ENCODE measurements around the gene NRSN2. TPM values are rescaled to one million over a fixed set of nuclear protein-coding genes. Genes with fewer than 3 reads are reported as not detected.

The NRSN2 gene
- total and polyA plus RNA-seq, 2 experiments from 2014 or later, result 111 to 170 TPM

DNA sequence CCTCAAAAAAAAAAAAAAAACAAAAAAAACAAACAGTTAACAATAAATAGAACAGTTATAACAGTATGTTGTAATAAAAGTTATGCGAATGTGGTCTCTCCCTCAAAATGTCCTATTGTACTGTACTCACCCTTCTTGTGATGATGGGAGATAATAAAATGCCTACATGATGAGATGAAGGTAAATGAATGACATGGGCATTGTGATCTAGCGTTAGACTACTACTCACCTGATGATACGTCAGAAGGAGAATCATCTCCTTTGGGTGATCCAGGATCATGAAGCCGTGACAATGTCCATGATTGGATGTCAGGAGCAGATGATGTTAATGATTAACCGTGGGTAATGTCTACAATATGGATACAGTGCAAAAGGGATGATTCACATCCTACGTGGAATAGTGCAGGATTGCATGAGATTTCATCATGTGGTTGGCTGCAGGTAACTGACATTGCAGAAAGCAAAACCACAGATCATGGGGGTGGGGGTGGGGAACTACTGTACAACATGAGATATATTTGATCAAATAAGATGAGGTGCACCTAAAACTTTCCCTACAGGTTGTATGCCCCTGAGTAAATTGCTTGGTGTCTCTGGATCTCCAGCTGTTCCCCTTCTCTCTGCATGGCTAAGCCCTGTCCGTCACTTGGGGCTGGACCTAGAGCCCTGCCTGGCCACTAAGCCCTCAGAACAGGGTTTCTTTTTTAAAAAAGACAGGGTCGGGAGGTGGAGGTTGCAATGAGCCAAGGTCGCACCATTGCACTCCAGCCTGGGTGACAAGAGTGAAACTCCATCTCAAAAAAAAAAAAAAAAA, 55.0 kb downstream of the NRSN2 start:
- no peaks in the 10 kb centered on the region for H3K36me3 ChIP-seq
- no peak for TF ChIP-seq CTCF (IDR thresholded peaks at IDR 0.05; ENCODE audit: low read depth, low read length)
- H3K27me3 ChIP-seq, result no peaks in the 10 kb centered on the region
- DNase-seq (ENCODE audit: low read depth in 1 of 2, low spot score in 1 of 2), result peak in 1 of 2 donors; percentile 51
- H3K4me1 ChIP-seq (ENCODE audit: low read depth), result no peaks in the 10 kb centered on the region
- H3K27ac ChIP-seq, result no peak overlapping the region
- H3K9me3 ChIP-seq (ENCODE audit: low read depth), result no peaks in the 10 kb centered on the region
- no peak overlapping the region for H3K4me3 ChIP-seq

DNA sequence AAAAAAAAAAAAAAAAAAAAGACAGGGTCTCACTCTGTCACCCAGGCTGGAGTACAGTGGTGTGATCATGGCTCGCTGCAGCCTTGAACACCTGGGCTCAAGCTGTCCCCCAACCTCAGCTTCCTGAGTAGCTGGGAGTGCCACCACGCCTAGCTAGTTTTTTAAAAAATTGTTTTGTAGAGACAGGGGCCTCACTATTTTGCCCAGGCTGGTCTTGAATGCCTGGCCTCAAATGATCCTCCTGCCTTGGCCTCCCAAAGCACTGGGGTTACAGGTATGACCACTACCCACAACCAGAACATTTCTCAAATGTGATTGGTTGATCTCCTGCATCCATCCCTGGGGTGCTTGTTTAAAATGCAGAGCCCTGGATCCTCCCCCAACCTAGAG, 55.6 kb downstream of the NRSN2 start:
- TF ChIP-seq CTCF (IDR thresholded peaks at IDR 0.05; ENCODE audit: low read depth, low read length), result no peak
- no peaks in the 10 kb centered on the region for H3K36me3 ChIP-seq
- H3K27me3 ChIP-seq, result no peaks in the 10 kb centered on the region
- DNase-seq (ENCODE audit: low read depth in 1 of 2, low spot score in 1 of 2), result no peak
- no peak overlapping the region for H3K27ac ChIP-seq
- H3K4me1 ChIP-seq (ENCODE audit: low read depth), result no peaks in the 10 kb centered on the region
- no peaks in the 10 kb centered on the region for H3K9me3 ChIP-seq (ENCODE audit: low read depth)
- no peak overlapping the region for H3K4me3 ChIP-seq

DNA sequence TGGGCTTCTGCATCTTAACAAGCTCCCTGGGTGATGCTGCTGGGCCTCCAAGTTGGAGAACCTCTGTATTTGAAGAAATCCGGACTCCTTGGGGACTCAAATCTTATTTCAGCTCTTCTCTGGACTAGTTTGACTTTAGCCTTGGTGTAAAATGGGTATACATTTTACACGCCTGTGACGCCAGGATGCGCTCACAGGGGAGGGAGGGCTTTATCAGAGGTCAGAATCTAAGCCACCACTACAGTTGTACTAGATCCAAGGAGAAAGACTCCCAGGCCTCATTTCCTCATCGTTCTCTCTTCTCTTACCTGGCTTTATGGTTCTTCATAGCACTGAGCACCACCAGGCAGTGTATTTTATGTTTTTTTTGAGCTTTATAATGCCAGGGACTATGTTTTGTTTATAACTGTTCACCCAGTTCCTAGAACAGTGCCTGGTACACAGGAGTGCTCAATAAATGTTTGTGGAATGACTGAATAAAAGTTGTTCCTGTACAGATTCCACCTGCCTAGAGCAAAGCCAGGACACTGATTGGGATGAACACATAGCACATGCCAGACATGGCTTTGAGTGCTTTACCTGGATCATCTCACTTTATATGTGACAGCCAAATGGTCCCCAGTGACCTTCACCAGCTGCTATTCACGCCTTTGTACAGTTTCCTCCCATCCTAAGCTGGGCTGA, 56.1 kb downstream of the NRSN2 start:
- no peaks in the 10 kb centered on the region for H3K9me3 ChIP-seq (ENCODE audit: low read depth)
- H3K27ac ChIP-seq, result no peak overlapping the region
- no peak for DNase-seq (ENCODE audit: low read depth in 1 of 2, low spot score in 1 of 2)
- no peak overlapping the region for H3K4me3 ChIP-seq
- TF ChIP-seq CTCF (IDR thresholded peaks at IDR 0.05; ENCODE audit: low read depth, low read length), result no peak
- H3K36me3 ChIP-seq, result no peaks in the 10 kb centered on the region
- H3K27me3 ChIP-seq, result no peaks in the 10 kb centered on the region
- no peaks in the 10 kb centered on the region for H3K4me1 ChIP-seq (ENCODE audit: low read depth)

GRCh38 chr20:403582-403957, 56.7 kb downstream of the NRSN2 start:
- no peak for TF ChIP-seq CTCF (IDR thresholded peaks at IDR 0.05; ENCODE audit: low read depth, low read length)
- Histone ChIP-seq H3K4me3 (no peak overlapping the region), H3K27ac (no peak overlapping the region), H3K9me3 (ENCODE audit: low read depth) (no peaks in the 10 kb centered on the region), H3K4me1 (ENCODE audit: low read depth) (no peaks in the 10 kb centered on the region), H3K36me3 (no peaks in the 10 kb centered on the region), H3K27me3 (no peaks in the 10 kb centered on the region)
- DNase-seq (ENCODE audit: low read depth in 1 of 2, low spot score in 1 of 2), result no peak

DNA sequence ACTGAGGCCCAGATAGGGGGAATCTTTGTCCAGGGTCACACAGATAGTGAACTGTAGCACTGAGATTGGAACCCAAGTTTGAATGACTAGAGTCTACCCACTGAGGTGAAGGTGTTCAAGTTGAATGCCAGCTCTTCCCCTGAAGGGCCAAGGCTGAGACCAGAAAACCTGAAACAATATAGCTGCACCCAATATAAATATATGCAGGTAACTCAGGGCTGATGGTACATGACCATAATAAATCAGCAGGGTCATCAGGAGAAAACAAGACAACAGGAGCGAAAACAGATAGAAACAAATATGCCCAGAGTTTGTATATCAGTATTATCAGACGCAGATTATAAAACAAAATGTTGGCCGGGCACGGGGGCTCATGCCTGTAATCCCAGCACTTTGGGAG, 57.2 kb downstream of the NRSN2 start:
- no peak for DNase-seq (ENCODE audit: low read depth in 1 of 2, low spot score in 1 of 2)
- H3K9me3 ChIP-seq (ENCODE audit: low read depth), result no peaks in the 10 kb centered on the region
- H3K27me3 ChIP-seq, result no peaks in the 10 kb centered on the region
- H3K4me3 ChIP-seq, result no peak overlapping the region
- H3K4me1 ChIP-seq (ENCODE audit: low read depth), result peaks cover 1% of the 10 kb centered on the region
- TF ChIP-seq CTCF (IDR thresholded peaks at IDR 0.05; ENCODE audit: low read depth, low read length), result no peak
- H3K27ac ChIP-seq, result no peak overlapping the region
- H3K36me3 ChIP-seq, result no peaks in the 10 kb centered on the region

Other genes with a start within 250 kb of the NRSN2 start
- gene DEFB126, start 204.5 kb upstream of the NRSN2 start, total RNA-seq, result not detected in 2 replicates
- gene DEFB126, start 204.5 kb upstream of the NRSN2 start, polyA plus RNA-seq, result not detected in 2 replicates
- not detected in 2 replicates for gene DEFB127, start 189.7 kb upstream of the NRSN2 start, total RNA-seq
- not detected in 2 replicates for gene DEFB127, start 189.7 kb upstream of the NRSN2 start, polyA plus RNA-seq
- not detected in 2 replicates for gene DEFB128, start 157.4 kb upstream of the NRSN2 start, total RNA-seq
- gene DEFB128, start 157.4 kb upstream of the NRSN2 start, polyA plus RNA-seq, result not detected in 2 replicates
- gene DEFB129, start 119.9 kb upstream of the NRSN2 start, total RNA-seq, result not detected in 2 replicates
- gene DEFB129, start 119.9 kb upstream of the NRSN2 start, polyA plus RNA-seq, result not detected in 2 replicates
- not detected in 2 replicates for gene DEFB132, start 89.4 kb upstream of the NRSN2 start, total RNA-seq
- gene DEFB132, start 89.4 kb upstream of the NRSN2 start, polyA plus RNA-seq, result not detected in 2 replicates
- 6.2 and 9.3 TPM in 2 replicates for gene C20orf96, start 56.4 kb upstream of the NRSN2 start, total RNA-seq
- gene C20orf96, start 56.4 kb upstream of the NRSN2 start, polyA plus RNA-seq, result 31.9 and 41.9 TPM in 2 replicates
- gene ZCCHC3, start 49.5 kb upstream of the NRSN2 start, total RNA-seq, result 49.9 and 63.8 TPM in 2 replicates
- gene ZCCHC3, start 49.5 kb upstream of the NRSN2 start, polyA plus RNA-seq, result 43.7 and 53.1 TPM in 2 replicates
- 57.6 and 79.8 TPM in 2 replicates for gene SOX12, start 21.6 kb upstream of the NRSN2 start, total RNA-seq
- 41.9 and 49.9 TPM in 2 replicates for gene SOX12, start 21.6 kb upstream of the NRSN2 start, polyA plus RNA-seq
- gene TRIB3, start 33.6 kb downstream of the NRSN2 start, total RNA-seq, result 7.0 and 9.0 TPM in 2 replicates
- 5.3 and 7.2 TPM in 2 replicates for gene TRIB3, start 33.6 kb downstream of the NRSN2 start, polyA plus RNA-seq
- 81.3 and 104 TPM in 2 replicates for gene RBCK1, start 61.2 kb downstream of the NRSN2 start, total RNA-seq
- gene RBCK1, start 61.2 kb downstream of the NRSN2 start, polyA plus RNA-seq, result 51.5 and 75.9 TPM in 2 replicates
- 34.4 and 40.0 TPM in 2 replicates for gene TBC1D20, start 115.4 kb downstream of the NRSN2 start, total RNA-seq
- 29.0 and 31.3 TPM in 2 replicates for gene TBC1D20, start 115.4 kb downstream of the NRSN2 start, polyA plus RNA-seq
- 126 and 189 TPM in 2 replicates for gene CSNK2A1, start 196.7 kb downstream of the NRSN2 start, total RNA-seq
- 74.8 and 131 TPM in 2 replicates for gene CSNK2A1, start 196.7 kb downstream of the NRSN2 start, polyA plus RNA-seq

Data from cardiac muscle cell (in vitro differentiated cells and primary cell).